GF-D8 (cell line): ENCODE data around the gene TMEM178B.
"Not testable (repeated sequence)": the region's sequence is repeated elsewhere in the genome, so short reads cannot be mapped to it uniquely, and the experiment has no call there.

ENCODE experiments used
- DNase-seq: peaks from one replicate; lab custom pipeline; 2025; lab: John Stamatoyannopoulos, UW

Gene TMEM178B

DNA sequence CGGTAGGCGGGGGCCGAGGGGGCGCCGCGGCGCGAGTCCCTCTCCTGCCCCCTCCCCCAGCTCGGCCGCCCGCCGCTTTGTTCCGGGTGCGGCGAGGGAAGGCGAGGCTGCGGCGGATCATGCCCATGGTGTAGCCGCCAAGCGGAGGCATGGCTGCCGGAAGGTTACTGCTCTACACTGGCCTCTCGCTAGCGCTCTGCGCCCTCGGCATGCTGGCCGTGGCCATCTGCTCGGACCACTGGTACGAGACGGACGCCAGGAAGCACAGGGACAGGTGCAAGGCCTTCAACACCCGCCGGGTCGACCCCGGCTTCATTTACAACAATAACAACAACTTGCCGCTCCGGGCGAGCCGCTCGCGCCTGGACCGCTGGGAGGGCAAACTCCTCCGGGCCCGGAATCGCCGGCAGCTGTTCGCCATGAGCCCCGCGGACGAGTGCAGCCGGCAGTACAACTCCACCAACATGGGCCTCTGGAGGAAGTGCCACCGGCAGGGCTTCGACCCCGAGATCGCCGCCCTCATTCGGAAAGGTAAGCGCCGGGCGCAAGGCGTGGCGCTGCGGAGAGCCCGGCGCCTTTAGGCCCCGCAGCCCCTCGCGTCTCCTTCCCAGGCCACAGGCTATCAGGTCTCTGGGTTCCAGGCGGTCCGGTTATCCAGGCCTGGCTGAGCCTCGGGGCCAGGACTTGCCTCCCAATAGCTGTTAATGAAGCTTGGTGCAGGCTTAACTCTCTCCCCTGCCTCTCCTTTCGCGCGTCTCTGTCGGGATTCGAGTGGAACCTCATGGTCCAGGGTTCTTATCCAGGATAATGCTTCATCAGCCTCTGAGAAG, 513 bp downstream of the TMEM178B start:
- no peak for DNase-seq

GRCh38 chr7:141074997-141075396, 1.1 kb downstream of the TMEM178B start:
- DNase-seq, result no peak

- no peak for DNase-seq
Observed at GRCh38 chr7:141076377-141076776, 2.5 kb downstream of the TMEM178B start.

- no peak for DNase-seq
Observed at GRCh38 chr7:141079219-141079618, 5.4 kb downstream of the TMEM178B start.

- not testable (repeated sequence) for DNase-seq
Observed at GRCh38 chr7:141089490-141089889, 15.6 kb downstream of the TMEM178B start.

DNA sequence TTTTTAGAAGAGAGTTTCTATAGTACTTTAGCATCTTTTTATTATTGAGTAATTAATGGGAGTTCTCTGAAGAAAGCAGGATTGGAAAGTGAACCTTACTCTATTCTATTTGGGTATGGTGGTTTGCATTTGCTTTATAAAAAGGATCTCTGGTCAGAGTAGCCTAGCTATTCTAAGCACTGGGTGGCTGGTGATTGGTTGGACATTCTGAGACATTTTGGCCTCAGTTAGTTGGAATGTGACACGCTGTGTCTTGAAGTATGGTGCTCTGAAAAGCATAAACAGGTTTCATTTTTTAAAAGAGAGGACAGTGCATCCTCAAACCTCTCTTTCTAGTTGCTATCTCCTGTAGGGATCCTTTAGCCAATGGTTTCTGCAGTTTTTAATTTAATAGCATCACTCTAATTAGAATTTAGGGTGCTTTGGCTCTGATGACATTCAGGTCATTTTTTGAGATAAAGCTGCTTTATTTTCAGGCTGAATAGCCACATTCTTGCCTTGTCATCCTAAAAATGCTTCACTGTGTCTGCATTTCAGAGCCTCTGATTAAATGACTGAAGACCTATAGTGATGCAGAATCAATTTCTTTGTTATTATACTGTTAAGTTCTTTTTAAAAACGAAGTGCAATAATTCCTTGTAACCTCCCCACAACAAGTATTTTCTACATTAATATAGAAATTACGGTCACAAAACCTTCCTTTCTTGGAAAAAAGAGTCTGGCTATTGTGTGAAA, 20.6 kb downstream of the TMEM178B start:
- no peak for DNase-seq

- no peak for DNase-seq
Observed at GRCh38 chr7:141097430-141097829, 23.6 kb downstream of the TMEM178B start.

DNA sequence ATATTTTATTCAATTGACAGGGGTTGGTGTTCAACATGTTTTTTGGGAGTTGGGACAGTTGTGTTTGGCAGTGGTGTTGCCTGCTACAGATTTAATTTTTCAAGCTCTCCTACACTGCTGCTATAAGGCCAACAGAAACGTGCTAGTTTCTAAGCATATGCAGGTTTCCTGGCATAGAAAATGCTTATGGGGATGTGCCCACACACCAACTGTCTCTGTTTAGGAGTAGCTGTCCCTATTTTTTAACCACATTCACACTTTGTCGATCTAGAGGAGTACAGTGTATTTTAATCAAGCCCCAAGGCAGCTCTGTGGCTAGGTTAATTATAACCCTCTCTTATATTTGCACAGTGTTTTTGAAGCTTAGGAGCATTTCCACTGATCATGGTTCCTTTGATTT, 28.6 kb downstream of the TMEM178B start:
- DNase-seq, result no peak

- DNase-seq, result no peak
Observed at GRCh38 chr7:141103847-141104429, 30.1 kb downstream of the TMEM178B start.

- no peak for DNase-seq
Observed at GRCh38 chr7:141113131-141113530, 39.3 kb downstream of the TMEM178B start.

DNA sequence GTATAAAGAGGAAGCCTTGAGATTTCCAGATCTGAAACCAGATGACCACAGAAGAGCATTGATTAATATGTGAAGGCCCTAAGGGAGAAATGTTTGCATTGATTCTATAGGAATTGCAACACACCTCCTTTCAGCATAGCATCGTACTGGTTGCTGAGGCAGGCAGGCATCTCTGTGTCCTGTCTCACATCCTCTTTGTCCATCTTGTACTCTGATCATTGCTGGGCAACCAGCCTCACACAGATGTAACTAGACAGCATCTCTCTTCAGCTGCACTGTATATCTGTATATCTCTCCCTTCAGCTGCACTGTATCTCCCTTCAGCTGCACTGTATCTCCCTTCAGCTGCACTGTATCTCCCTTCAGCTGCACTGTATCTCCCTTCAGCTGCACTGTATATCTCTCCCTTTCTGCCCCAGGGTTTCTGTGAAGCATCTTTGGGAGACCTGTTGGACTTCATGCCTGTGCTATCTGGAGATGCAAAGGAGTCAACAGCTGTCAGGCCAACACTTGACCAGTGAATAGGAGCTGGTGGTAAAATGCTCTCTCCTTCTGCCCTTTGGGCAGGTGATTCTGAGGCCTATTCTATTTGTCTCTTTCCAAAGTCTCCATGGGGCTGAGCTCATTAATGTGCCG, 40.3 kb downstream of the TMEM178B start:
- DNase-seq, result no peak

GRCh38 chr7:141115965-141116364, 42.1 kb downstream of the TMEM178B start:
- DNase-seq, result no peak

DNA sequence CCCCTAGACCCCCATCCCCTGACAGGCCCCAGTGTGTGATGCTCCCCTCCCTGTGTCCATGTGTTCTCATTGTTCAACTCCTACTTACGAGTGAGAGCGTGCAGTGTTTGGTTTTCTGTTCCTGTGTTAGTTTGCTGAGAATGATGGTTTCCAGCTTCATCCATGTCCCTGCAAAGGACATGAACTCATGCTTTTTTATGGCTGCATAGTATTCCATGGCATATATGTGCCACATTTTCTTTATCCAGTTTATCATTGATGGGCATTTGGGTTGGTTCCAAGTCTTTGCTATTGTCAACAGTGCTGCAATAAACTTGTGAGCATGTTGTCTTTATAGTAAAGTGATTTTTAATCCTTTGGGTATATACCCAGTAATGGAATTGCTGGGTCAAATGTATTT, 42.8 kb downstream of the TMEM178B start:
- DNase-seq, result not testable (repeated sequence)

GRCh38 chr7:141118767-141119166, 44.9 kb downstream of the TMEM178B start:
- DNase-seq, result no peak

DNA sequence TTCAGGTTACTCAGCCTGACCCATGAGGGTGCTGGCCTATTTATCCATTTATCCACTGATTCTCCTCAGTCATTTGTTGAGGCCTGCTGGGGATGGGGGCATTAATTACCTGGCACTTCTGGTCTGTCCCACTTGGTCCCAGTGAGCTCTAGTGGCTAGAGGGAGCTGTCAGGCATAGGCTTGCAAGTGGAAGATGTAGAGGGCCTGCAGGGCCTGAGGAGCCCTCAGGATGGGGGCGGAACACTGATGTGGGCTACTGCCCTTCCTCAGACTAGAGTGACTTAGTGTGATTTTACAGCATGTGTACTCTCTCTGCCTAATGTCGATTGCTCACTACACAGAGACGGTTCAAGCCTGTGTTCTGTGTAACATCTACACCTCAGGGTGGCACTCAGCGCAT, 45.3 kb downstream of the TMEM178B start:
- DNase-seq, result no peak

GRCh38 chr7:141122736-141123135, 48.9 kb downstream of the TMEM178B start:
- DNase-seq, result no peak

GRCh38 chr7:141123522-141123921, 49.7 kb downstream of the TMEM178B start:
- DNase-seq, result no peak

DNA sequence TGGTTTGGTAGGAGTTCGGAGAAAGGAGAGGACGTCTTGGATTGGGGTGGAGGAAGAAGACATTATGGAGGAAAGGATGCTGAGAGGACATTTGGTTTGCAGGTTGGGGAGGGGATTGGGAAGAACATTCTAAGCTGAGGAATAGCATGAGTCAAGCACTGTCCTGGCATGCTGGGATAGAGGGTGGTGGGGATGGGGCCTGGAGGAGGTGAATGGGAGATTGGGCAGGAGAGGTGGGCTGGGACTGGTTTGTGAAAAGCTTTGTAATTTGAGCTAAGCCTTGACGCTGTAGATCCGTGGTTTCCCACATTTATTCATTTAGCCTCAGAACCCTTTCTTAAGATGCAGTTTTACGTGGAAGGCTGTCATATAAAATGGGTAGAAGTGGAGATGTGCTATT, 52.2 kb downstream of the TMEM178B start:
- DNase-seq, result no peak

- DNase-seq, result no peak
Observed at GRCh38 chr7:141128506-141128905, 54.6 kb downstream of the TMEM178B start.

DNA sequence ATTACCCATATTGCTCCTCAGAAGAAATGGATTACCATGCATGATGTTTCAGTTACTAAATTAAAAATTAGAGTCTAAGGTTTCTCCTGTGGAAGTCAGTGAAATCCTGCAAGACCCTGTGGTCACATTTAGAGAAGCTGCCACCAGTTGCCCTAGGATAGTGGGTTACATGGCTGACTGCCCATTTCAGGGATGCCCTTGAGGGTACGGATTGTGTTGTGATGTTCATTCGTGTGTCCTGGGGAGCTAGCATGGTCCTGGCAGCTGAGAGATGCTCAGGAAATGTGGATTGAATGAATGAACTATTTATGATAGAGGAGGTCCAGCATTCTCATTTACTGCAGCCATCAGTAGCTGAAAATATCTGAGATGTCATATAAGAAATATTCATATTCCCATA, 55.1 kb downstream of the TMEM178B start:
- no peak for DNase-seq

DNA sequence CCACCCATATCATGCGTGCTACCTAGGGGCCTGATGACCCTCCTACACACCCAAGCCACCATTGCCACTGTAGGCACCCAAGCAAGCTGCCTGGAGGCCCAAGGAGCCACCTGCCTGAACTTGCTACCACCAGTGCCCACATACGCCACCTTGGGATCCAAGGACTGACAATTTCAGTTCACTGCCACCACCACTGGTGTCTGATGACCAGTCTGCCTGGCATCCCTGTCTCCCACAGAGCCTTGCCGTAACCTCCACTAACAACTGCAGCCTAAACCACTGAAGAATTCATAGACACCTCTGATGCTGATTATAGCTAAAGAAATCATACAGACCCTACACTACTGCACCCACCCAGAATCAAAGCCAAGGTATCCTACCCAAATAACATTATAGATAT, 58.8 kb downstream of the TMEM178B start:
- DNase-seq, result no peak

DNA sequence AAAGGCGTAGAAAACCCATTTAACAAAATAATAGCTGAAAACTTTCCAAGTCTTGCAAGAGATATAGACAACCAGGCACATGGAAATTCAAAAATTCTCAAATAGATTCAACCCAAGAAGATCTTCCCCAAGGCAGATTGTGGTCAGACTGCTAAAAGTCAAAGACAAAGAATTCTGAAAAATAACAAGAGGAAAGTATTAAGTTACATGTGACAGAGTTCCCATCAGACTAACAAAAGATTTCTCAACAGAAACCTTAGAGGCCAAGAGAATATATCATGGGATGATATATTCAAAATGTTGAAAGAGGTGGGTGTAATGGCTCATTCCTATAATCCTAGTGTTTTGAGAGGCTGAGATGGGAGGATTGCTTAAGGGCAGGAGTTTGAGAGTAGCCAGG, 59.8 kb downstream of the TMEM178B start:
- no peak for DNase-seq

- DNase-seq, result no peak
Observed at GRCh38 chr7:141142058-141142457, 68.2 kb downstream of the TMEM178B start.
